NCI-H128 (cell line): ENCODE measurements around the gene RPS6KA2.
A peak's percentile ranks its signal among the peaks of the same experiment; 100 is the strongest.
"Not testable (repeated sequence)": the region's sequence is repeated elsewhere in the genome, so short reads cannot be mapped to it uniquely, and the experiment has no call there.

Source experiments
- DNase-seq: peaks from one replicate; lab custom pipeline; 2025; ENCODE audit not compliant: unreplicated experiment; lab: John Stamatoyannopoulos, UW

The RPS6KA2 gene

DNA sequence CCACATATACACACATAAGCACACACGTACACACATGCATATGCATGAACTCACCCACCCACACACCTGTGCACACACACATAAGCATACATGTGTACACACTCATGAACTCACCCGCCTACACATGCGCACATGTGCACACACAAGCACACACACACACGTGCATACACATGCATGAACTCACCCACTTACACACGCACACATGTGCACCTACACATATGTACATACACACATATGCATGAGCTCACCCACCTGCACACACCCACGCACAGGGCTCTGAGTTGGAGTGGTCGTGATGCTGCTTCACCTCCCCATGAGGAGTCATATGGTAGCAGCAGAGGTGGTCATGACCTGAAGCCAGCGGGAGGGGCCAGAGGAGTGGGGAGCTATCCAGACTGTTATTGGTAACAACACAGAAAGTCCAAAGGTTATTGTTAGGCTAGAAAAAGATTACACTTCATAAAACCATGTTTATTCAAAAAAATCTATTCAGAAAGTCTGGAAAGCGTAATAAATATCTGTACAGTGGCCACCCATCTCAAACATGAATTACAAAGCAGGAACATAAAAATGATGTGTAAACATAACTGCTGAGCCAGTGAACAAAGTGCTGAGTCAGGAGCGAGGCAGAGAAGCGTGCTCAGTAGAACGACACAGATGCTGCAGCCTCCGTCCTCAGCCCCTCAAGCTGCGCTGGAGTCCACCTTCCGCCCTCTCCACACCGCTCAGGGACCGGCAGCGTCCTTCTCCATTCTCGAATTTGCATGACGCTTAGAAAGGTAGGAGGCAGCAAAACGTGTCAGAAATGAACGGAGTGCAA is 217.9 kb downstream of the RPS6KA2 start:
- no peak for DNase-seq

DNA sequence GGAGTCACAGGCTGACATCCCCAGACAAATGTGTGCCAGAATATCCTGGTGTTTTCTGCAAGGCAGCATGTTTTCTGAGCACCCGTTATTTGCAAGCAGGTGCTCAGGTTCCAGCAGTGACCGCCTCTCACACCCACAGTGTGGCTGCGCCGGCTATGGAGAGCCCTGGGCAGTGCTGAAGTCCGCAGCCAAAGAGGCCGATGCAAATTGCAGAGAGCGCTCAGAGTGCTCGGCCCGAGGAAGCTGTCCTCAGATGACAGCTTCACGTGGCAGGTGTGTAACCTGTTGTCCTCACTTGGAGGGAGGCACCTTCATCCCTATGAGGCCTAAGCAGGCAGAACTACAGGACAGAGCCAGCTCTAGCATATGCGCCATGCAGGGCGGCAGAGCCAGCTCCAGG is 220.9 kb downstream of the RPS6KA2 start:
- DNase-seq, result no peak

DNA sequence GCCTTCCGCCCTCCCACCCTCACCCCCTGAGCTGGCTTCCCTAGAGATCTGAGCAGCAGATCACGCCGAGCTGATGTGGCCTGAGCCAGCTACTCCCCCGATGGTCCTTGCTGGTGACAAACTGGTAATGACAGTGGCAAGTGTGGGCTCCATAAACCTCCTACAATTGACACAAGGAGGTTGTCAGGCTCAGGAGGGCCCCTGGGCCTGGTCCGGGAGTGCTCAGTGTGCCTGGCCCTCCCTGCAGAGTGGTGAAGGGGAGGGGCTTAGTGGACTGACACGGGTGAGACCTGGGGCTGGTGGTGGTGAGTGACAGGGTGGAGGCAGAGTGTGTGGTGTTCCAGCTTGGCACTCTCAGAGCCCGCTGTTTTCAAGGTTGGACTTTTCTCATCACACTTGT is 221.7 kb downstream of the RPS6KA2 start:
- no peak for DNase-seq

DNA sequence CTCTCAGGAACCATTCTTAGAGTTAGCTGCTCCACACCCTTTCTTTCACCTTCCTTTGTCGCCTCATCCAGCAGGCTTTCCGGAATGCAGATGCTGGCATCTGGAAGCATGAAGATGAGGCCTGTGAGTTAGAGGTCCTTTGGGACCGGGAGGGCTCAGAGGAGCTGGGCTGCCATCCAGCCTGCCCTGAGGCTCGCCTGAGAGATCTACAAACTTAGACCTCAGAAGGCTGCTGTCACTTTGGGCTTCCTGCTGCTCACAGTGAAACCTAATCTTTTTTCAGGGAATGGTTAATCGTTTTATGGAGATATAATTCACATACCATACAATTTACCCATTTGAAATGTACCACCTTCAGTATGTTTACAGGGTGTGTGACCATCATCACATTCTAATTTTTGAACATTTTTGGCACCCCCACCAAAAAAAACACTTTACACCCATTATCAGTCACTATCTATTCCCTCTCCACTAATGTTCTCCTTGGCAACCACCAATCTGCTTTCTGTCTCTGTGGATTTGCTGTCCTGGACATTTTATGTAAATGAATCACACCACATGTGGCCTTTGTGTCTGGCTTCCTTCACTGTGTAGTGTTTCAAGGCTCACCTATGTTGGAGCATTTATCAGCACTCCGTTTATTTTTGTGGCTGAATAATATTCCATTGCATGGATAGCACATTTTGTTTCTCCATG is 224.3 kb downstream of the RPS6KA2 start:
- no peak for DNase-seq

DNA sequence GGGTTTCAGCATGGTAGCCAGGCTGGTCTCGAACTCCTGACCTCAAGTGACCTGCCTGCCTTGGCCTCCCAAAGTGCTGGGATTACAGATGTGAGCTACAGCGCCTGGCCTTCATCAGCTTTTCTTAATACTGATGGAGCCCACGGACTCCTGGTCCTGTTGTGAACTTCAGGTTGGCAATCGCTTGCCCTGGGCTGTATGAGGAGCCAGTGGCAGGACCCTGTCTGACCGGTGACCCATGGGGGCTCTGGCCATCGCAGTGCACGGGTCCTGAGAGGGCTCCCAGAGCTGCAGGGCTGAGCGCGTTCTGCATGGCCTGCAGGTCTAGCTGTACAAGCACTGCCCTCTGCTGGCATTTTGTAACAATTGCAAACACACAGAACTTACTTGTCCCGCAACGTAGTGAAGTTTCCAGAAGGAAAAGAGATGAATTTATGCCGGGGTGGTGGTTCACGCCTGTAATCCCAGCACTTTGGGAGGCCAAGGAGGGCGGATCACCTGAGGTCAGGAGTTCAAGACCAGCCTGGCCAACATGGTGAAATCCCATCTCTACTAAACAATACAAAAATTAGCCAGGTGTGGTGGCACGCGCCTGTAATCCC is 226.3 kb downstream of the RPS6KA2 start:
- DNase-seq, result peak; percentile 25

DNA sequence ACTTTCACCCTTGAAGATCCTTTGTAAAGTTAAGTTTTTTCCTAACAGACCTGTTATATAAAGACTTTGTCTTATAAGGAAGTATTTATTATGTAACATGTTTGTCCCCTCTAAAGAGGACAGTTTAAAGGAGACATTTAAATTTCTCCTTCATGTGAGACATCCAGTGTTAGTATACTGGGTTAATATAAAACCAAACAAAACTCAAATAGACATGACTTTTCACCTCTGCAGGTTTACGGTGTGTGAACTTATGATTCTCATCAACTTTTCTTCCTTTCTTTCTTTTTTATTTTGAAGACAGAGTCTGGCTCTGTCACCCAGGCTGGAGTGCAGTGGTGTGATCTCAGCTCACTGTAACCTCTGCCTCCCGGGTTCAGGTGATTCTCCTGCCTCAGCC is 226.9 kb downstream of the RPS6KA2 start:
- DNase-seq, result no peak

DNA sequence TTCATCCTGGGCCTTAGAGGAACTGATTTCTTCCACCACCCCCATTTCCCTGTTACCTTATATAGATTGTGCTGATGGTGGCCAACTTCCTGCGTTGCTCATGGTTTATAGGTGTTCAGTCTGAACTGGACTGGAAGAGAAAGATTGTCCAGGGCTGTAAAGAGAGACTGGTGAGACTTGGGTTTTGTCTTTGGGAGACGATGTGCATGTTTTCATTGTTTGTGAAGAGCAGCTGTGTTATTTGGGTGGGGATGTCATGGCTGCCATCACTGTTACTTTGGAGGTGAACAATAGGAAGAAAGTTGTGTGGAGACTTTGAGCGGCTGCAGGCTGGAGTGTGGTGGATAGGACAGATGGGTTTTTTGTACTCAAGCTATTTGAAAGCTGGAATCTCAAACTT is 228.7 kb downstream of the RPS6KA2 start:
- DNase-seq, result no peak

DNA sequence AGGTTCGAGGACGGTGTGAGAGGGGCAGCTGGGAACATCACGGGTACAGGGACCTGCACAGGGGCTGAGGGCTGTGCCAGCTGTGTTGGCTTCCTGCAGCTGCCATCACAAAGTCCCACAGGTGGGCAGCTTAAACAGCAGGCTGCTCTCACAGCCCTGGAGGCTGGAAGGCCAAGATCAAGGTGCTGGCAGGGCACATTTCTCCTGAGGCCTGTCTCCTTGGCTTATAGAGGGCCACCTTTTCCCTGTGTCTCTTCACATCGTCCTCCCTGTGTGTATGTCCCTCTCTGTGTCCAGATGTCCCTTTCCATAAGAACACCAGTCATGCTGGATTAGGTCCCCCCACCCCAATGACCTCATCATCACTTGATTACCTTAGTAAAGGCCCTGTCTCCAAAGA is 229.2 kb downstream of the RPS6KA2 start:
- DNase-seq, result no peak

DNA sequence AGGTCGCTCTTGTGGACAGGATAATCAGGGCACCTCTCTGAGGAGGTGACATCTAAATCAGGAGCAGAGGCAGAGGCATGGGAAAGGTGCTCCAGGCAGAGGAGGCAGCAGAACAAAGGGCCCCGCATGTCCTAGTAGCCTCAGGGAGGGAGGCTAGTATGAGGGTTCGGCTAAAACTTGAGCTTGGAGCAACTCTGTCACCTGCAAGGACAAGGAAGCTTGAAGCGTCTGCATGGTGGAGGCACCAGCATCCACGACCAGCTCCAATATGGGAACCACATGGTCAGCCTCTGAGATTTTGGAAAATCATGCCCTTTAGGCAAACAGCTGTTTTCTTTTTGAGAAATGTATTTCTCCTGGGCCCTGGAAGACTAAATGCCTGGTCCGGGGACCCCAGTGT is 231.3 kb downstream of the RPS6KA2 start:
- DNase-seq, result no peak

DNA sequence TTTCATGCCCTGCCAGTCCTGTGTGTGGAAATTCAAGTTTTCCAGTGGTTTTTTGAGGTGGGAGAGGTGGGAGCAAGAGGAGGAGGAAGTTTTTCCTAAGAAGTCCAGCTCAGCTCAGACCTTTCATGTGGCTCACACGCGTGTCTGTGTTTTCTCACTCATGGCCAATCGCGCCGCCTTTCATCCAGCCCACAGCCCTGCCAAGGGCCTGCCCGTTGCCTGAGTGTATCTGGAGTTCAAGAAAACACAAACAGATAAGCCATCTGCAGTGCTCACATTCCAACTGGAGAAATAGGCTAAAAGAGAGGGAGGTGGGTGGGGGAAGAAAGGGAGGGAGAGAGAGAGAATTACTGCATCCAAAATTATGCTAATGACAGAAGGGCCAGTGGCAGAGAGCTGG is 231.7 kb downstream of the RPS6KA2 start:
- DNase-seq, result no peak

DNA sequence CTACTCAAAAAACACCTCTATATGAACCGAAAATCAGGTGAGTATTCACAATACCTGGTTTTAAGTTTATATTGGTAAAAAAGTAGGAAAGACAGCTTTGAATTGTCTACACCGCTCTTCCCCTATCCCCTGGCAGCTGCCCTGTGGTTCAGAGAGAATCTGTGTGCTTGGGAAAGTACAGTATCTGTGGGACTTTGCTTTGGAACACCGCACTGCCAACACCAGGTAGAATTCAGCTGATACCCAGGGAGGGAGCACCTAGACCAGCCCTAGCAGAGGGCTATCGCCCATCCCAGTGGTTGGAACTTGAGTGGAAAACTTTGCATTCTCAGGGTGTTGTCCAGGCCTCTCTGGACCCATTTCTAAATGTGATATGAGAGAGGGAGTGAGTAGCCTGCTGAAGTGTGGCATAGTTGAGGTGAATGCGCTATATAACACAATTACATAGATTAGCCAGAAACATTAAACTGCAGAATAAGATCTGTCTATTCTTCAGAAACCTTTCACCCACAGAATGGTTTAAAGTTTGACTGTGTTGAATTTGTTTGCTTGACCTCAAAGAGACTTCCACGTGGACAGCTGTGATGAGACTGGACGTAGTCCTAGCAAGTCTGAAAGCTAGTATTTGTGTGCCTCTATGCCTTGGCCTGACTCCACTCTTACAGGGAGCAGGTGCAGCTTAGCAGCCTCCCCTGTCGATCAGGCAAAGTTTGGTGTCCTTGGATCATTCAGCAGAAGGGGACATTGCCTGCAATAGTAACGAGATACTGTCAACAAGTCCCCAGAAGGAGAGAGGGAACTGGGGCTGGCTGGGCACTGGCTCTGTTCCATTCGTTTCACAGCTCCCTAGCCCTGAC is 232.8 kb downstream of the RPS6KA2 start:
- DNase-seq, result no peak

DNA sequence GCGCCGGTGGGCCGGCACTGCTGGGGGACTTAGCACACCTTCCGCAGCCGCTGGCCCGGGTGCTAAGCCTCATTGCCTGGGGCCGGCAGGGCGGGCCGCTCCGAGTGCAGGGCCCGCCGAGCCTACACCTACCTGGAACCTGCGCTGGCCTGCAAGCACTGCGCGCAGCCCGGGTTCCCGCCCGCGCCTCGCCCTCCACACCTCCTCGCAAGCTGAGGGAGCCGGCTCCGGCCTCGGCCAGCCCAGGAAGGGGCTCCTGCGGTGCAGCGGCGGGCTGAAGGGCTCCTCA is 233.6 kb downstream of the RPS6KA2 start:
- no peak for DNase-seq

DNA sequence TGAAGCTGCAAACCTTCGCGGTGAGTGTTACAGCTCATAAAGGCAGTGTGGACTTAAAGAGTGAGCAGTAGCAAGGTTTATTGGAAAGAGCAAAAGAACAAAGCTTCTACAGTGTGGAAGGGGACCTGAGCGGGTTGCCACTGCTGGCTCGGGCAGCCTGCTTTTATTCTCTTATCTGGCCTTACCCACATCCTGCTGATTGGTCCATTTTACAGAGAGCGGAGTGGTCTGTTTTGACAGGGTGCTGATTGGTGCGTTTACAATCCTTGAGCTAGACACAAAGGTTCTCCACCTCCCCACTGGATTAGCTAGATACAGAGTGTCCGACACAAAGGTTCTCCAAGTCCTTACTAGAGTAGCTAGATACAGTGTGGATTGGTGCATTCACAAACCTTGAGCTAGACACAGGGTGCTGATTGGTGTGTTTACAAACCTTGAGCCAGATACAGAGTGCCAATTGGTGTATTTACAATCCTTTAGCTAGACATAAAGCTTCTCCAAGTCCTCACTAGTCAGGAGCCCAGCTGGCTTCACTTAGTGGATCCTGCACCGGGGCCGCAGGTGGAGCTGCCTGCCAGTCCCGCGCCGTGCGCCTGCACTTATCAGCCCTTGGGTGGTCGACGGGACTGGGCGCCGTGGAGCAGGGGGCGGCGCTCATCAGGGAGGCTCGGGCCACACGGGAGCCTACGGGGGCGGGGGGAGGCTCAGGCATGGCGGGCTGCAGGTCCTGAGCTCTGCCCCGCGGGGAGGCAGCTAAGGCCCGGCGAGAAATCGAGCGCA is 234.1 kb downstream of the RPS6KA2 start:
- DNase-seq, result not testable (repeated sequence)

DNA sequence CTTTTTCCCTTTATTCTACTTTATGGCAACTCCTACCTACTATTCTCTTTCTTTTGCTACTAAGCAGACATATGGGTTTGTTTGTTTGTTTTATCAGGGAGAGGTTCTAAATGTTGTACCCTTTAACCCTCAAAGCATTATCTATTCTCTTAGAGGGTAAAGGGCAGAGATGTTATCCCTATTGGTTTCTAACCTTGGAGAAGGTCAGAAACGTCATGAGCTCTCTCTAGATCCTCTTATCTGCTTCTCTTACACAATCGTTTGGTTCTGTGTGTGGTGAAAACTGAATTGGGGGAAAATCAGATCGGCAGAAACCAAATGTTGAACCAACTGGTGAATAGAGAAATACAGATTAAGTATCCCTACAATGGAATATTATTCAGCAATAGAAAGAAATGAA is 237.9 kb downstream of the RPS6KA2 start:
- no peak for DNase-seq

DNA sequence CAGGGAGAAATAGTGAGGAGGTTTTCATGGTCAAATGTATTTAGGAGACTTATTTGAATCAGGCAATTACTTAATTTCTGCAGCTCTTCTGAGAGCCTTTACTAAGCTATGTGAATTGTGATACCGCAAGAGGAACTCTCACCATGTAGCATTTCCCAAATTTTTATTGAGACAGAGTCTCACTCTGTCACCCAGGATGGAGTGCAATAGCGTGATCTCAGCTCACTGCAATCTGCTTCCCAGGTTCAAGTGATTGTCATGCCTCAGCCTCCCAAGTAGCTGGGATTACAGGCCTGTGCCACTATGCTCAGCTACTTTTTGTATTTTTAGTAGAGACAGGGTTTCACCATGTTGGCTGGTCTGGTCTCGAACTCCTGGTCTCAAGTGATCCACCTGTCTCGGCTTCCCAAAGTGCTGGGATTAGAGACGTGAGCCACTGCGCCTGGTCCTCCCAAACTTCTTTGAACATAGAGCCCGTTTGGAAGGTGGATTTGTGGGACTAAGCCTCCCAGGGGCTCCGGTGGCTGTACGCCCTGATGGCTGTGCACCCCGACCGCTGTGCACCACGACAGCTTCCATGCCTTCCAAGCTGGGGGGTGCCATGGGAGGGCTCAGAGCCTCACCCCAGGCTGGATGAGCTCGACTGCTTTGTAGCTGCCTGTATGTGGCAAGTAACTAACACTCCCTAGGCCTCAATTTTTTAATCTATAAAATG is 238.6 kb downstream of the RPS6KA2 start:
- no peak for DNase-seq

DNA sequence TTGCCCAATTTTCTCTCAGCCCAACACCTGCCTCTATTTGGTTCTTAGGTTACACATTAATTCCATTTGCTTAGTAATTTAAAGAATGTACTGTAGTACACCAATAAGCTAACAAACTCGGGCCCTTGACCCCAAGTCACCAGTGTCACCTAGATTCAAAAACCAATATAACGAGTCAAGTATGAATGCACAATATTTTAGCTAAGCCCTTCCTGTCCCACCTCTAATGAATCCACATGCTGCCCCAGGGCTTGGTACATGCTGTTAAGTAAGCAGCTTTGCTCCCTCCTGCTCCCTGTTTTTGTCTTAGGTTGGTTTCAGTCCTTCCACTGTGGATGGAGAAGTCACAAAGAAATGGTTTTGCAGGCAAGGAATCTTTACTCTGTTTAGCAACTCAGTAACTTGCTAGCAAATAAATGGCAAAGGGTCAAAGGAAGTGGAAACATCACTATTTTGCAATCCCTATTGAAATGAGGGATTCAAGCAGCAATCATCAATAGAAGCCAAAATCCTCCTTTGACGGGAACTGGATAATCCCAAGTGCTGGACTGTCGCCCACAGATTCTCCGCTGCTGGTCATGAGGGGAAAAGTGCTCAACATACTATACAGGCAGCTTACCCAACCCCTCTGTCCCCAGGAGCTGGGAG is 239.3 kb downstream of the RPS6KA2 start:
- DNase-seq, result no peak

DNA sequence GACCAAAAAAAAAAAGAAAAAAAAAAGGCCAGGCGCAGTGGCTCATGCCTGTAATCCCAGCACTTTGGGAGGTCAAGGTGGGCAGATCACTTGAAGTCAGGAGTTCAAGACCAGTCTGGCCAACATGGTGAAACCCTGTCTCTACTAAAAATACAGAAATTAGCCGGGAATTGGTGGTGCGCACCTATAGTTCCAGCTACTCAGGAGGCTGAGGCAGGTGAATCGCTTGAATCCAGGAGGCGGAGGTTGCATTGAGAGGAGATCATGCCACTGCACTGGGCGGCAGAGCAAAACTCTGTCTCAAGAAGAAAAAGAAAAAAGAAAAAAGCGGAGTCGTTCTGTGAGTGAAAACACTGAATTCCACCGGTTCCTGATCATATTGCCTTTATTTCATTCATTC is 240.0 kb downstream of the RPS6KA2 start:
- not testable (repeated sequence) for DNase-seq

DNA sequence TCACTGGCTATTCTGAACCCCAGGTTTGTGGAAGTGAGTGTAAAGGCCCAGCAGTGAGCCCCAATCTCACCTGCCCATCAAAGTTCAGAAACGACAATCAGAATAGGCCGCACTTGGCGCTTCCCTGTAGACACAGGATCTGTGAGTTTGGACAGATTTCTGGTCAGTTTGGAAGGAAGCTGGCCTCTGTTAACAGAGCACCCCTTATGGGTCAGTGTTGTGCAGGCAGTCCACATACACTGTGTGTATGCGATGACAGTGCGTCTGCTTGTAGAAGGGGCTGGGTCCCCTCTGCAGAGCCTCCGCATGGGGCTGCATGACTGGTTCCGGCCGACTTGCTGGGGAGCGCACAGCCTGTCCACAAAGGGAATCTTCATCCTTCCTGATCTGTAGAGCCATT is 240.9 kb downstream of the RPS6KA2 start:
- no peak for DNase-seq

DNA sequence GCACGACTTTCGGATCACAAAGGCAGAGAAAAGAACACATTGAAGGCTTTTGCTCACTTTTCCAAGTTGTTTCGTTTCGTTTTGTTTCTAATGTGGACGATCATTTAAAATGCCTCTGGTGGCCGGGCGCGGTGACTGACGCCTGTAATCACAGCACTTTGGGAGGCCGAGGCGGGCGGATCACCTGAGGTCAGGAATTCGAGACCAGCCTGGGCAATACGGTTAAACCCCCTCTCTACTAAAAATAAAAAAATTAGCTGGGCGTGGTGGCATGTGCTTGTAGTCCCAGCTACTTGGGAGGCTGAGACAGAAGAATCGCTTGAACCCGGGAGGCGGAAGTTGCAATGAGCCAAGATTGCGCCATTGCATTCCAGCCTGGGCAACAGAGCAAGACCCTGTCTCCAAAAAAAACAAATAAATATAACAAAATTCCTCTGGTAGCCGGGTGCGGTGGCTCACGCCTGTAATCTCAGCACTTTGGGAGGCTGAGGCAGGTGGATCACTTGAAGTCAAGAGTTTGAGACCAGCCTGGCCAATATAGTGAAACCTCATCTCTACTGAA is 243.2 kb downstream of the RPS6KA2 start:
- DNase-seq, result not testable (repeated sequence)
